SK-N-SH (cell line): Measurements from ENCODE around the gene LDB2. TPM values are rescaled to one million over a fixed set of nuclear protein-coding genes. Genes with fewer than 3 reads are reported as not detected.

Experiments
- CTCF ChIA-PET: fragments of 300-600, 350-600 bp; formaldehyde crosslinking; extraction: SDS; loops from one replicate; lab custom pipeline; 2021; lab: Yijun Ruan, JAX
- POLR2A ChIA-PET: fragments of 350-600 bp; sonication (Branson Sonifier 250); formaldehyde crosslinking; extraction: SDS; loops from one replicate; lab custom pipeline; 2020; ENCODE audit warnings: antibody characterized with exemption, inconsistent platforms; lab: Yijun Ruan, JAX
- DNase-seq: peaks from one replicate; pipeline ENCODE4 v3.0.0; 2012
- H2AFZ ChIP-seq: fragments of 200-600 bp; sonication (generic); 2 replicates; pipeline ENCODE4 v1.8.1; 2016; ENCODE audit warnings: antibody characterized with exemption, mild to moderate bottlenecking, low read depth
- H3F3A ChIP-seq: fragments of 200-600 bp; sonication (generic); replicated peaks from 2 replicates; pipeline ENCODE3; 2016; ENCODE audit warnings: antibody characterized with exemption, mild to moderate bottlenecking; ENCODE audit not compliant: insufficient read depth
- H3K27ac ChIP-seq, 2 experiments: fragments of 200-500 bp in 1 of 2; fragments of 200-600 bp in 1 of 2; sonication (Bioruptor generic) in 1 of 2; sonication (generic), shearing (Covaris generic) in 1 of 2; 2 replicates each; pipeline versions ENCODE4 v1.5.1 to v1.6.1; 2014 to 2016; ENCODE audit warnings: low read depth in 2 of 2, inconsistent platforms in 1 of 2, low read length in 1 of 2, mild to moderate bottlenecking in 1 of 2, mixed read lengths in 1 of 2
- H3K27me3 ChIP-seq: fragments of 200-600 bp; sonication (generic), shearing (Covaris generic); 2 replicates; pipeline ENCODE4 v1.6.1; 2016; ENCODE audit warnings: mixed run types; ENCODE audit not compliant: insufficient read depth
- H3K36me3 ChIP-seq, 2 experiments: fragments of 200-500 bp in 1 of 2; fragments of 200-600 bp in 1 of 2; sonication (Bioruptor generic) in 1 of 2; sonication (generic) in 1 of 2; replicated peaks in 1 of 2; 2 replicates each; pipeline versions ENCODE3 to v1.5.1; 2014 to 2016; ENCODE audit warnings: low read length in 1 of 2, mild to moderate bottlenecking in 1 of 2; ENCODE audit not compliant: insufficient read depth in 2 of 2, control insufficient read depth in 1 of 2
- H3K4me1 ChIP-seq, 2 experiments: fragments of 200-500 bp in 1 of 2; fragments of 200-600 bp in 1 of 2; sonication (Bioruptor generic) in 1 of 2; sonication (generic), shearing (Covaris generic) in 1 of 2; 2 replicates each; pipeline versions ENCODE4 v1.5.1 to v1.6.1; 2014 to 2016; ENCODE audit warnings: low read depth in 1 of 2, low read length in 1 of 2, mixed run types in 1 of 2; ENCODE audit not compliant: insufficient read depth in 2 of 2, control insufficient read depth in 1 of 2
- H3K4me2 ChIP-seq: fragments of 200-600 bp; sonication (generic), shearing (Covaris generic); 2 replicates; pipeline ENCODE4 v1.6.1; 2017; ENCODE audit warnings: mixed run types
- H3K4me3 ChIP-seq, 2 experiments: fragments of 200-500 bp in 1 of 2; fragments of 200-600 bp in 1 of 2; sonication (Bioruptor generic) in 1 of 2; sonication (generic), shearing (Covaris generic) in 1 of 2; 2 replicates each; pipeline versions ENCODE4 v1.5.1 to v1.8.1; 2014 to 2016; ENCODE audit warnings: low read depth in 2 of 2, inconsistent platforms in 1 of 2, low read length in 1 of 2, mild to moderate bottlenecking in 1 of 2, mixed read lengths in 1 of 2, moderate library complexity in 1 of 2
- H3K79me2 ChIP-seq: fragments of 200-600 bp; sonication (generic); 2 replicates; pipeline ENCODE4 v1.8.1; 2017; ENCODE audit warnings: mild to moderate bottlenecking; ENCODE audit not compliant: insufficient read depth
- H3K9ac ChIP-seq: fragments of 200-600 bp; sonication (generic); 2 replicates; pipeline ENCODE4 v1.6.1; 2017; ENCODE audit warnings: mixed run types
- H3K9me2 ChIP-seq: fragments of 200-600 bp; sonication (generic); 2 replicates; pipeline ENCODE4 v1.6.1; 2017; ENCODE audit warnings: mixed run types
- H3K9me3 ChIP-seq: fragments of 200-600 bp; sonication (generic); 2 replicates; pipeline ENCODE4 v1.6.1; 2017; ENCODE audit warnings: mixed run types, mild to moderate bottlenecking, moderate library complexity
- H4K20me1 ChIP-seq: fragments of 200-600 bp; sonication (generic); 2 replicates; pipeline ENCODE4 v1.6.1; 2017; ENCODE audit warnings: mild to moderate bottlenecking, mixed run types; ENCODE audit not compliant: insufficient read depth
- ELF1 ChIP-seq: IDR thresholded peaks from 2 replicates; pipeline ENCODE4 v1.4.0; 2012
- EP300 ChIP-seq, 2 experiments: IDR thresholded peaks; 2 replicates each; pipeline versions ENCODE4 v1.4.0 to v1.6.1; 2012; ENCODE audit warnings: borderline replicate concordance in 1 of 2, low read depth in 1 of 2, low read length in 1 of 2
- FOSL2 ChIP-seq: IDR thresholded peaks from 2 replicates; pipeline ENCODE4 v1.4.0; 2012; ENCODE audit warnings: low read depth, mild to moderate bottlenecking, moderate library complexity, borderline replicate concordance
- FOXJ3 ChIP-seq: sonication (generic); formaldehyde crosslinking; IDR thresholded peaks from 2 replicates; pipeline ENCODE4 v1.5.1; 2020; ENCODE audit warnings: mild to moderate bottlenecking, missing genetic modification reagents
- FOXM1 ChIP-seq: IDR thresholded peaks from 2 replicates; pipeline ENCODE4 v1.4.0; 2012; ENCODE audit warnings: low read depth, mild to moderate bottlenecking
- MXI1 ChIP-seq: IDR thresholded peaks from 2 replicates; pipeline ENCODE4 v1.6.1; 2012; ENCODE audit warnings: mild to moderate bottlenecking, low read depth, low read length, improper control_type of control experiment
- POLR2AphosphoS5 ChIP-seq: IDR thresholded peaks from 2 replicates; pipeline ENCODE4 v1.6.1; 2012; ENCODE audit warnings: low read depth, low read length
- RAD21 ChIP-seq: IDR thresholded peaks from 2 replicates; pipeline ENCODE4 v1.6.1; 2012; ENCODE audit warnings: mild to moderate bottlenecking, low read length
- RCOR1 ChIP-seq: fragments of 150-350 bp; IDR thresholded peaks from 2 replicates; pipeline ENCODE4 v1.6.1; 2017; ENCODE audit warnings: antibody characterized with exemption, low read length
- RXRA ChIP-seq: IDR thresholded peaks from 2 replicates; pipeline ENCODE4 v1.4.0; 2012; ENCODE audit warnings: low read depth, mild to moderate bottlenecking, borderline replicate concordance
- TAF1 ChIP-seq: IDR thresholded peaks from 2 replicates; pipeline ENCODE4 v1.6.1; 2012; ENCODE audit warnings: low read depth, mild to moderate bottlenecking, low read length, moderate library complexity, borderline replicate concordance
- YY1 ChIP-seq: IDR thresholded peaks from 2 replicates; pipeline ENCODE4 v1.4.0; 2012; ENCODE audit warnings: low read depth, mild to moderate bottlenecking
- whole genome bisulfite sequencing: methylation state at CpG from one replicate; pipeline ENCODE4 v1.1.6; 2017; ENCODE audit warnings: low lambda C conversion rate; 5-methylcytosine and 5-hydroxymethylcytosine counted together
- polyA plus RNA-seq, 3 experiments: library from polyadenylated mRNA; depleted of rRNA; stranded (reverse); fragments of >200 nt; gene quantifications; 2 replicates each; pipeline ENCODE4 v1.2.3, GENCODE V29; 2012
- TF ChIP-seq, protein P1 (sequence below): IDR thresholded peaks from 2 replicates; pipeline ENCODE4 v1.4.0; 2012; ENCODE audit warnings: low read depth, borderline replicate concordance
- TF ChIP-seq, protein P2 (sequence below): IDR thresholded peaks from 2 replicates; pipeline ENCODE4 v1.4.0; 2012; ENCODE audit warnings: low read depth, borderline replicate concordance
- TF ChIP-seq, protein P3 (sequence below): fragments of 200-600 bp; sonication (generic); IDR thresholded peaks from 2 replicates; pipeline ENCODE4 v1.6.1; 2017; ENCODE audit warnings: antibody characterized with exemption, mild to moderate bottlenecking, moderate library complexity
- TF ChIP-seq, protein P4 (sequence below): IDR thresholded peaks from 2 replicates; pipeline ENCODE4 v1.6.1; 2012; ENCODE audit warnings: mild to moderate bottlenecking, low read depth, low read length, moderate library complexity

Gene LDB2
- polyA plus RNA-seq, 1 of the 3 experiments (the other 2 are of a cell fraction), result 11.0 TPM

DNA sequence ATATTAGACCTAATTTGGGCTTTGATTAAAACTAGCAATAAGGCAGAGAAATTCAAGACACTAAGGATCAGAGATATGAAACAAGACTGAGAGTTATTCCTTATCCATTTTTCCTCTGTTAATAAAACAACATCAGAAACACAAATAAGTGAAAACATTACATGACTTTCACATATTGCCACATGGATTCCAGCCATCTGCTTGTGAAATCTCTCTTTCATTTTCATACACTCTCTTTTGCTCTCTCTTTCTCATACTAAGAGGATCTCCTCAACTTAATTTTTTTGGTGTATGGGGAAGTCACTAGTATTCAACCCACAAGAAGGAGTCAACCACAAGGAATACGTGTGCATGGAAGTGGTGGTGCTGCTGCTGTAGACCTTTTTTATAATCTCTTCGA, 183.0 kb downstream of the LDB2 start (continued):
- TF ChIP-seq, protein P1, sequence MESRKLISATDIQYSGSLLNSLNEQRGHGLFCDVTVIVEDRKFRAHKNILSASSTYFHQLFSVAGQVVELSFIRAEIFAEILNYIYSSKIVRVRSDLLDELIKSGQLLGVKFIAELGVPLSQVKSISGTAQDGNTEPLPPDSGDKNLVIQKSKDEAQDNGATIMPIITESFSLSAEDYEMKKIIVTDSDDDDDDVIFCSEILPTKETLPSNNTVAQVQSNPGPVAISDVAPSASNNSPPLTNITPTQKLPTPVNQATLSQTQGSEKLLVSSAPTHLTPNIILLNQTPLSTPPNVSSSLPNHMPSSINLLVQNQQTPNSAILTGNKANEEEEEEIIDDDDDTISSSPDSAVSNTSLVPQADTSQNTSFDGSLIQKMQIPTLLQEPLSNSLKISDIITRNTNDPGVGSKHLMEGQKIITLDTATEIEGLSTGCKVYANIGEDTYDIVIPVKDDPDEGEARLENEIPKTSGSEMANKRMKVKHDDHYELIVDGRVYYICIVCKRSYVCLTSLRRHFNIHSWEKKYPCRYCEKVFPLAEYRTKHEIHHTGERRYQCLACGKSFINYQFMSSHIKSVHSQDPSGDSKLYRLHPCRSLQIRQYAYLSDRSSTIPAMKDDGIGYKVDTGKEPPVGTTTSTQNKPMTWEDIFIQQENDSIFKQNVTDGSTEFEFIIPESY, result no peak
- TF ChIP-seq, all 33 proteins: peak for 0

DNA sequence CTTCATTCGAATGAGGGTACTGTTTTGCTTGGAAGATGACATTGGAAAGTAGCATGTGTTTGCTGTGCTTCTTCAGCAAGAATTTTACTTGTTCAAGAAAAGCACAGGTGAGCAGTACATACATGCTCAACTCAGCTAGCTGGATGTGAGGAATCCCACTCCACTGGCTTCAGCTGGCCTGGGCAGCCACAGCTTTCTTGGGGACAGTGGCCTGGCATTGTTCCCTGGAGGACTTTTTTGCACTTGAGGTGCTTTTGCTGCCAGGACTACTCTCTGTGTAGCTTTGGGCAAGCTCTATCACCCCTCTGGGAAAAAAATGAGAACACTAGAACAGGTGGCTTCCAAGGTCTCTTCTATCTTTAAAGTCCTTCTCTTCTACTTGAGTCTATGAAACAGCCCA, 184.3 kb downstream of the LDB2 start:
- 60% methylated on average over 1 of the region's 1 CpG for WGBS
- no peak overlapping the region for H3K4me2 ChIP-seq
- H2AFZ ChIP-seq, result no peak overlapping the region
- H3K79me2 ChIP-seq, result no peaks in the 10 kb centered on the region; the same call in 1 of the 2 replicates
- no peak overlapping the region for H3K27ac ChIP-seq
- ChIA-PET CTCF (interaction anchor here (1.0 to 1.3 kb wide), 2 partner anchors 30 to 40 kb away, joined by 3 read pairs; no protein-coding TSS in a partner anchor), POLR2A (no interaction called here)
- H3K4me3 ChIP-seq, result no peak overlapping the region
- peaks cover 0 to 6% of the 10 kb centered on the region in 2 experiments for H3K36me3 ChIP-seq
- no peaks in the 10 kb centered on the region for H3K27me3 ChIP-seq
- no peak for DNase-seq
- H3K9me2 ChIP-seq, result no peaks in the 10 kb centered on the region
- H3K4me1 ChIP-seq, result peaks cover 0 to 6% of the 10 kb centered on the region in 2 experiments; a peak in 1 of 4 replicates
- H3F3A ChIP-seq, result no peaks in the 10 kb centered on the region
- H3K9me3 ChIP-seq, result no peaks in the 10 kb centered on the region
- H3K9ac ChIP-seq, result no peak overlapping the region
- TF ChIP-seq YY1, result no peak
- TF ChIP-seq, protein P2, sequence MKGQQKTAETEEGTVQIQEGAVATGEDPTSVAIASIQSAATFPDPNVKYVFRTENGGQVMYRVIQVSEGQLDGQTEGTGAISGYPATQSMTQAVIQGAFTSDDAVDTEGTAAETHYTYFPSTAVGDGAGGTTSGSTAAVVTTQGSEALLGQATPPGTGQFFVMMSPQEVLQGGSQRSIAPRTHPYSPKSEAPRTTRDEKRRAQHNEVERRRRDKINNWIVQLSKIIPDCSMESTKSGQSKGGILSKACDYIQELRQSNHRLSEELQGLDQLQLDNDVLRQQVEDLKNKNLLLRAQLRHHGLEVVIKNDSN, result no peak
- TF ChIP-seq RXRA, result no peak
- no peak for TF ChIP-seq EP300 (IDR thresholded peaks at IDR 0.05; ENCODE audit: borderline replicate concordance in 1 of 2, low read depth in 1 of 2, low read length in 1 of 2)
- TF ChIP-seq, protein P3, sequence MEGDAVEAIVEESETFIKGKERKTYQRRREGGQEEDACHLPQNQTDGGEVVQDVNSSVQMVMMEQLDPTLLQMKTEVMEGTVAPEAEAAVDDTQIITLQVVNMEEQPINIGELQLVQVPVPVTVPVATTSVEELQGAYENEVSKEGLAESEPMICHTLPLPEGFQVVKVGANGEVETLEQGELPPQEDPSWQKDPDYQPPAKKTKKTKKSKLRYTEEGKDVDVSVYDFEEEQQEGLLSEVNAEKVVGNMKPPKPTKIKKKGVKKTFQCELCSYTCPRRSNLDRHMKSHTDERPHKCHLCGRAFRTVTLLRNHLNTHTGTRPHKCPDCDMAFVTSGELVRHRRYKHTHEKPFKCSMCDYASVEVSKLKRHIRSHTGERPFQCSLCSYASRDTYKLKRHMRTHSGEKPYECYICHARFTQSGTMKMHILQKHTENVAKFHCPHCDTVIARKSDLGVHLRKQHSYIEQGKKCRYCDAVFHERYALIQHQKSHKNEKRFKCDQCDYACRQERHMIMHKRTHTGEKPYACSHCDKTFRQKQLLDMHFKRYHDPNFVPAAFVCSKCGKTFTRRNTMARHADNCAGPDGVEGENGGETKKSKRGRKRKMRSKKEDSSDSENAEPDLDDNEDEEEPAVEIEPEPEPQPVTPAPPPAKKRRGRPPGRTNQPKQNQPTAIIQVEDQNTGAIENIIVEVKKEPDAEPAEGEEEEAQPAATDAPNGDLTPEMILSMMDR, result no peak
- no peak for TF ChIP-seq POLR2AphosphoS5
- TF ChIP-seq RCOR1, result no peak
- TF ChIP-seq FOXM1, result no peak
- no peak for TF ChIP-seq RAD21
- no peak for TF ChIP-seq MXI1
- H4K20me1 ChIP-seq, result no peaks in the 10 kb centered on the region

DNA sequence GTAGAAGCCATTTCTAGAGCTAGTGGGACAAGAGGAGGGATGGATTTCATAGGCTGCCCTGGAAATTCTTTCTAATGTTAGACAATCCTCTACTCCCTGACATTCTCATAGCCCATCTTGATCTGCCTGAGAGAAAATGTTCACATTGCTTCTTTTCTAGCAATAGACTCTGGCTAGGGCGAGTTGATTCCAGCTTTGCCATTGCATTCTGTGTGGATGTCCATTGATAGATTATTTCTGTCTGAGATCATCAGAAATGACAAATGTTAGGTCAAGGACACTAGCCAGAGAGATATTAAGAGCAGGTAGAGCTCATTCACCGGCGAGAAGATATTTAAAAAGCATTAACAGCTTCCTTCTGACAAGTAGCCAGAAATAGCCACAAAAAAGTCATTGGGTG, 184.7 kb downstream of the LDB2 start:
- Histone ChIP-seq H3K27ac (no peak overlapping the region), H3K79me2 (no peaks in the 10 kb centered on the region), H3K9me3 (no peaks in the 10 kb centered on the region), H3K4me1 (peaks cover 0 to 6% of the 10 kb centered on the region in 2 experiments; a peak in 1 of 4 replicates), H2AFZ (no peak overlapping the region), H3K9ac (no peak overlapping the region), H3K4me2 (no peak overlapping the region), H3K27me3 (no peaks in the 10 kb centered on the region), H3F3A (no peaks in the 10 kb centered on the region), H3K4me3 (no peak overlapping the region), H3K9me2 (no peaks in the 10 kb centered on the region), H4K20me1 (no peaks in the 10 kb centered on the region), H3K36me3 (peaks cover 0 to 6% of the 10 kb centered on the region in 2 experiments)
- ChIA-PET POLR2A (no interaction called here), CTCF (interaction anchor here (1.0 to 1.3 kb wide), 2 partner anchors 31 to 40 kb away, joined by 3 read pairs; no protein-coding TSS in a partner anchor)
- WGBS, result 75% methylated on average over 3 of the region's 3 CpGs
- DNase-seq, result no peak
- TF ChIP-seq, protein P4, sequence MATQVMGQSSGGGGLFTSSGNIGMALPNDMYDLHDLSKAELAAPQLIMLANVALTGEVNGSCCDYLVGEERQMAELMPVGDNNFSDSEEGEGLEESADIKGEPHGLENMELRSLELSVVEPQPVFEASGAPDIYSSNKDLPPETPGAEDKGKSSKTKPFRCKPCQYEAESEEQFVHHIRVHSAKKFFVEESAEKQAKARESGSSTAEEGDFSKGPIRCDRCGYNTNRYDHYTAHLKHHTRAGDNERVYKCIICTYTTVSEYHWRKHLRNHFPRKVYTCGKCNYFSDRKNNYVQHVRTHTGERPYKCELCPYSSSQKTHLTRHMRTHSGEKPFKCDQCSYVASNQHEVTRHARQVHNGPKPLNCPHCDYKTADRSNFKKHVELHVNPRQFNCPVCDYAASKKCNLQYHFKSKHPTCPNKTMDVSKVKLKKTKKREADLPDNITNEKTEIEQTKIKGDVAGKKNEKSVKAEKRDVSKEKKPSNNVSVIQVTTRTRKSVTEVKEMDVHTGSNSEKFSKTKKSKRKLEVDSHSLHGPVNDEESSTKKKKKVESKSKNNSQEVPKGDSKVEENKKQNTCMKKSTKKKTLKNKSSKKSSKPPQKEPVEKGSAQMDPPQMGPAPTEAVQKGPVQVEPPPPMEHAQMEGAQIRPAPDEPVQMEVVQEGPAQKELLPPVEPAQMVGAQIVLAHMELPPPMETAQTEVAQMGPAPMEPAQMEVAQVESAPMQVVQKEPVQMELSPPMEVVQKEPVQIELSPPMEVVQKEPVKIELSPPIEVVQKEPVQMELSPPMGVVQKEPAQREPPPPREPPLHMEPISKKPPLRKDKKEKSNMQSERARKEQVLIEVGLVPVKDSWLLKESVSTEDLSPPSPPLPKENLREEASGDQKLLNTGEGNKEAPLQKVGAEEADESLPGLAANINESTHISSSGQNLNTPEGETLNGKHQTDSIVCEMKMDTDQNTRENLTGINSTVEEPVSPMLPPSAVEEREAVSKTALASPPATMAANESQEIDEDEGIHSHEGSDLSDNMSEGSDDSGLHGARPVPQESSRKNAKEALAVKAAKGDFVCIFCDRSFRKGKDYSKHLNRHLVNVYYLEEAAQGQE, result no peak
- TF ChIP-seq TAF1 (no peak), POLR2AphosphoS5 (no peak), FOXJ3 (CRISPR knock-in tag) (no peak), RAD21 (no peak), ELF1 (no peak), FOSL2 (no peak), MXI1 (no peak), RCOR1 (no peak)
- TF ChIP-seq, protein P2, result no peak
